ENCODE results near the gene SZRD1.

- TF ChIP-seq EZH2phosphoT487 (IDR thresholded peaks at IDR 0.05; ENCODE audit: borderline replicate concordance): no peak
- no peak for TF ChIP-seq CTCF (conservative IDR thresholded peaks at IDR 0.05; ENCODE audit: low read length)
Observed at GRCh38 chr1:16367968-16368890, 1.2 kb downstream of the SZRD1 start.
